Keratinocyte (primary cell): ENCODE measurements around the gene DISC1. TPM values are rescaled to one million over a fixed set of nuclear protein-coding genes. Genes with fewer than 3 reads are reported as not detected.

ENCODE experiments used
- DNase-seq: peaks from one replicate; pipeline ENCODE4 v3.0.0-alpha.2; 2011; ENCODE audit warnings: low read depth, missing footprints, low spot score
- FAIRE-seq: peaks from 2 replicates; lab custom pipeline; 2011; peaks lifted over from hg19 to GRCh38; lab: Jason Lieb, UNC
- H2AFZ ChIP-seq: 2 replicates; pipeline ENCODE4 v1.6.0; 2012; ENCODE audit warnings: low read length, control low read depth, inconsistent platforms; ENCODE audit not compliant: control insufficient read depth
- H3K27ac ChIP-seq: 2 replicates; pipeline ENCODE4 v1.5.1; 2011; ENCODE audit warnings: low read length; ENCODE audit not compliant: control insufficient read depth, insufficient read depth
- H3K27me3 ChIP-seq: 3 replicates; pipeline ENCODE4 v1.6.0; 2011; ENCODE audit warnings: low read length; ENCODE audit not compliant: control insufficient read depth, insufficient read depth; ENCODE audit errors: extremely low read depth
- H3K36me3 ChIP-seq, 2 experiments: 2 replicates in 1 of 2; 3 replicates in 1 of 2; pipeline ENCODE4 v1.5.1; 2011; ENCODE audit warnings: low read length in 2 of 2, mild to moderate bottlenecking in 1 of 2; ENCODE audit not compliant: control insufficient read depth in 2 of 2, insufficient read depth in 2 of 2; ENCODE audit errors: extremely low read depth in 1 of 2
- H3K4me1 ChIP-seq: 3 replicates; pipeline ENCODE4 v1.5.1; 2011; ENCODE audit warnings: low read length; ENCODE audit not compliant: control insufficient read depth, insufficient read depth; ENCODE audit errors: extremely low read depth
- H3K4me2 ChIP-seq: 3 replicates; pipeline ENCODE4 v1.6.0; 2011; ENCODE audit warnings: low read depth, low read length; ENCODE audit not compliant: control insufficient read depth, insufficient read depth; ENCODE audit errors: extremely low read depth
- H3K4me3 ChIP-seq, 3 experiments: fragments of 200-600 bp in 1 of 3; sonication (generic) in 1 of 3; 2 replicates in 2 of 3; 3 replicates in 1 of 3; pipeline ENCODE4 v1.5.1; 2011 to 2016; ENCODE audit warnings: low read length in 3 of 3, mild to moderate bottlenecking in 3 of 3, control low read depth in 2 of 3, inconsistent platforms in 1 of 3, low read depth in 1 of 3, mixed read lengths in 1 of 3, mixed run types in 1 of 3, moderate library complexity in 1 of 3; ENCODE audit not compliant: control insufficient read depth in 2 of 3, insufficient read depth in 2 of 3; ENCODE audit errors: extremely low read depth in 1 of 3
- H3K79me2 ChIP-seq: 2 replicates; pipeline ENCODE4 v1.6.0; 2012; ENCODE audit warnings: low read length; ENCODE audit not compliant: control insufficient read depth, insufficient read depth
- H3K9ac ChIP-seq: 3 replicates; pipeline ENCODE4 v1.6.0; 2011; ENCODE audit warnings: low read length; ENCODE audit not compliant: control insufficient read depth, insufficient read depth; ENCODE audit errors: extremely low read depth
- H3K9me1 ChIP-seq: 3 replicates; pipeline ENCODE4 v1.6.0; 2011; ENCODE audit warnings: low read length; ENCODE audit not compliant: control insufficient read depth, insufficient read depth; ENCODE audit errors: extremely low read depth
- H3K9me3 ChIP-seq: 2 replicates; pipeline ENCODE4 v1.5.1; 2012; ENCODE audit warnings: low read depth, low read length; ENCODE audit not compliant: control insufficient read depth
- H4K20me1 ChIP-seq: 3 replicates; pipeline ENCODE4 v1.6.0; 2011; ENCODE audit warnings: low read length; ENCODE audit not compliant: control insufficient read depth, insufficient read depth; ENCODE audit errors: extremely low read depth
- EZH2 ChIP-seq: IDR thresholded peaks from one replicate; pipeline ENCODE4 v1.6.1; 2012; ENCODE audit warnings: inconsistent platforms, mild to moderate bottlenecking, low read length, moderate library complexity
- dilution Hi-C: fragments of 300-500 bp; cut with MboI; formaldehyde crosslinking; loops from one replicate; pipeline ENCODE4 v1.7.0; 2020; ENCODE audit warnings: low sequenced_read_pairs; ENCODE audit not compliant: extremely low pct_ligation_motif_present
- polyA plus RNA-seq, 5 experiments: library from polyadenylated mRNA; depleted of rRNA in 3 of 5; stranded (reverse) in 3 of 5; stranded (forward) in 1 of 5; unstranded in 1 of 5; fragments of >200 nt; gene quantifications; 1 replicate in 1 of 5; 2 replicates in 3 of 5; 3 replicates in 1 of 5; pipeline versions ENCODE4 v1.2.1 to v1.2.3, GENCODE V29; 2011 to 2012; ENCODE audit warnings: missing spikeins in 2 of 5, low read depth in 1 of 5, low replicate concordance in 1 of 5
- TF ChIP-seq, protein P1 (sequence below), 3 experiments: IDR thresholded peaks in 1 of 3; conservative IDR thresholded peaks in 1 of 3; optimal IDR thresholded peaks in 1 of 3; 2 replicates in 2 of 3; 3 replicates in 1 of 3; pipeline versions ENCODE3 to v1.5.1; 2011; ENCODE audit warnings: low read length in 3 of 3, mild to moderate bottlenecking in 3 of 3, moderate library complexity in 2 of 3, control low read depth in 1 of 3, inconsistent platforms in 1 of 3; ENCODE audit not compliant: insufficient read depth in 2 of 3; ENCODE audit errors: extremely low read depth in 1 of 3

Gene DISC1
- polyA plus RNA-seq, 1 donor (not counting 4 experiments of a cell fraction or from before 2014, with no cell fraction given) = 0.47 TPM

DNA sequence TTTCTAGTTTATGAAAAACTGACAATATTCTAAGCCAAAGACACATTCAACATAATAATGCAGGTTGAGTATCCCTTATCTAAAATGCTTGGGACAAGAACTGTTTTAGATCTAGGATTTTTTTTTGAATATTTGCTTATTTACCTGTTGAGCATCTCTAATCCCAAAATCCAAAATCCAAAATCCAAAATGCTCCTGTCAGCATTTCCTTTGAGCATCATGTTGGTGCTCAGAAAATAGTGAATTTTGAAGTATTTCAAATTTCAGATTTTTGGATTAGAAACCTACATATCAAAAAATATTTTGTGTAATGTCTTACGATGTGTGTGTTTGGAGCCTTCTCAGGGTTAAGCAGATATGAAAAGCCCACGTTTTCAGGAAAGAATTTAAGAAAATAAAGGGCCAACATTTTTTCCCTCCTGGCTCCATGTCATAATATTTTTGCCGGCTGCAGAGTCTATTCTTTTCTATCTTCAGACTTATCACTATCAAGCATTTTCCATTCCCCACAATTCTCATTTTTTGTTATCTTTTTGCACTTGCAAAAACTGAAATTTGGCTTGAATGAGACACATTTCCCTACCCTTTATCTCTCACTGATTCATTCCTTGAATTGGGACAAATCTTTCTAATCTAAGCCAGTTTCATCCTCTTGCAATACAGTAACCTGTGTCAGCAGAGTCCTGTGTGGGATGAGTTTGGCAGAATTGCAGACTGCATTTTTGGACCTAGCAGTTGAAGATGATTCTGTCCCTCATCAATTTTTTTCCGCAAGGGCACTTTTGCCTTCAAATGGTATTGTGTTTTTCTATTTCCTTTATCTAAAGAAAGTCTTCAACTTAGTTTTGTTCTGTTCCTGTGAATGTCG is 233.9 kb downstream of the DISC1 start:
- Histone ChIP-seq H3K27me3 (no peaks in the 10 kb centered on the region), H4K20me1 (no peaks in the 10 kb centered on the region), H3K9me3 (no peaks in the 10 kb centered on the region), H3K4me1 (no peaks in the 10 kb centered on the region), H3K4me3 (no peak overlapping the region), H3K79me2 (no peaks in the 10 kb centered on the region), H3K27ac (no peak overlapping the region), H2AFZ (no peak overlapping the region), H3K9ac (no peak overlapping the region), H3K36me3 (no peaks in the 10 kb centered on the region), H3K9me1 (no peaks in the 10 kb centered on the region), H3K4me2 (no peak overlapping the region)
- FAIRE-seq (no peak), DNase-seq (no peak)
- TF ChIP-seq EZH2 = no peak
- TF ChIP-seq, protein P1, sequence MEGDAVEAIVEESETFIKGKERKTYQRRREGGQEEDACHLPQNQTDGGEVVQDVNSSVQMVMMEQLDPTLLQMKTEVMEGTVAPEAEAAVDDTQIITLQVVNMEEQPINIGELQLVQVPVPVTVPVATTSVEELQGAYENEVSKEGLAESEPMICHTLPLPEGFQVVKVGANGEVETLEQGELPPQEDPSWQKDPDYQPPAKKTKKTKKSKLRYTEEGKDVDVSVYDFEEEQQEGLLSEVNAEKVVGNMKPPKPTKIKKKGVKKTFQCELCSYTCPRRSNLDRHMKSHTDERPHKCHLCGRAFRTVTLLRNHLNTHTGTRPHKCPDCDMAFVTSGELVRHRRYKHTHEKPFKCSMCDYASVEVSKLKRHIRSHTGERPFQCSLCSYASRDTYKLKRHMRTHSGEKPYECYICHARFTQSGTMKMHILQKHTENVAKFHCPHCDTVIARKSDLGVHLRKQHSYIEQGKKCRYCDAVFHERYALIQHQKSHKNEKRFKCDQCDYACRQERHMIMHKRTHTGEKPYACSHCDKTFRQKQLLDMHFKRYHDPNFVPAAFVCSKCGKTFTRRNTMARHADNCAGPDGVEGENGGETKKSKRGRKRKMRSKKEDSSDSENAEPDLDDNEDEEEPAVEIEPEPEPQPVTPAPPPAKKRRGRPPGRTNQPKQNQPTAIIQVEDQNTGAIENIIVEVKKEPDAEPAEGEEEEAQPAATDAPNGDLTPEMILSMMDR (optimal IDR thresholded peaks at IDR 0.05 in 1 of 3, IDR thresholded peaks at IDR 0.05 in 1 of 3, conservative IDR thresholded peaks at IDR 0.05 in 1 of 3; ENCODE audit: extremely low read depth in 1 of 3, insufficient read depth in 2 of 3, low read length in 3 of 3) = no peak
- dilution Hi-C loops = no loop called here

DNA sequence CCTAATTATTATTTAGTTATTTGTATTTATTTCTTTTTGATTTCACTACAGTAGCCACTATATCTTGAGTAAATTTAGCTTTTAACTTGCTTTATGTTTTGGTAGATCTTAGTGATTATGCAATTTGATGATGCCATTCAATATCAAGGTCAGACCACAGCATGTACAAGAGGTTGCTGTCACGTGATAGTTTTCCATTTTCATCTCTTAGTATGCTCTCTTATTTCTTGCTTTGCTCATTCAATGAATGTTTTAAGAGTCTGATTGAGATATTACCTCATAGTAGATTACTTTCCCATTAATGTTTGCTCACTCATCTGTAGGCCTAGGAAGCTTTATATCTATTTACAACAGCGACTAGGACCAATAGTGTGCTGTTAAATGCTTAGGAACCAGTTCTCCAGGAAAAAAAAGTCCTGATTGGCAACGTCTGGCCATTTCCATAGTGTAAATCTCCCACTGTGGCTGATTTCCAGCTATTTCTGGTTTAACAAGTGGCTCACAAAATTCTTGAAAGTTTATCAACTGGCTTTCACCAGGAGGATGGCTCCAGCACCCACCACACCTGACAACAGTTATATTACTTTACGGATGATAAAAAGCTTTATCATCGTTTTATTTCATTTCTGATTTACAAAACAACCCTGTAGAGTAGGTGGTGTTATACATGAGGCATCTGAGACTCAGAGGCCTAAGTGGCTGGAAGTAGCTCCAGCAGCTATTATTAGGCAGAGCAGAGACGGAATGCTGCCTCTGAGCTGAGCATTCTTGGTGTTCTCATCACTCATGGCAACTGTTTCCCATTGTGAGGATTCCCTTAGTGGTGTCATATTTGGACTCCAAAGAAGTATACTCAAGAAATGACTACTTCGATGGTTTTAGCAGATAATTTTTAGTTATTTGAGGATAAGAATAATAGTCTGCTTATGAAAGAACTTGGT is 235.2 kb downstream of the DISC1 start:
- no peaks in the 10 kb centered on the region for H3K79me2 ChIP-seq
- no peak for DNase-seq
- H3K27ac ChIP-seq = no peak overlapping the region
- no peaks in the 10 kb centered on the region for H3K27me3 ChIP-seq
- H3K4me1 ChIP-seq = no peaks in the 10 kb centered on the region
- FAIRE-seq = no peak
- no peaks in the 10 kb centered on the region for H3K9me1 ChIP-seq
- no peak overlapping the region for H3K9ac ChIP-seq
- dilution Hi-C loops = no loop called here
- H3K36me3 ChIP-seq = no peaks in the 10 kb centered on the region
- no peak overlapping the region for H3K4me2 ChIP-seq
- no peaks in the 10 kb centered on the region for H3K9me3 ChIP-seq
- no peak overlapping the region for H3K4me3 ChIP-seq
- H2AFZ ChIP-seq = no peak overlapping the region
- TF ChIP-seq EZH2 = no peak
- TF ChIP-seq, protein P1 (optimal IDR thresholded peaks at IDR 0.05 in 1 of 3, IDR thresholded peaks at IDR 0.05 in 1 of 3, conservative IDR thresholded peaks at IDR 0.05 in 1 of 3; ENCODE audit: extremely low read depth in 1 of 3, insufficient read depth in 2 of 3, low read length in 3 of 3) = no peak
- no peaks in the 10 kb centered on the region for H4K20me1 ChIP-seq
